A673 (cell line): ENCODE measurements around the gene SLC26A5. TPM values are rescaled to one million over a fixed set of nuclear protein-coding genes. Genes with fewer than 3 reads are reported as not detected.

ENCODE experiments used
- BruUV-seq: library from RNA; stranded (reverse); fragments of 400-500 nt; replicated peaks from 2 replicates; lab custom pipeline; 2021; lab: Mats Ljungman, UMichigan
- CTCF ChIA-PET: fragments of 300-600 bp; sonication (Branson Sonifier 250); formaldehyde crosslinking; loops from one replicate; lab custom pipeline; 2022; ENCODE audit warnings: antibody characterized with exemption; lab: Charles Lee
- POLR2A ChIA-PET: fragments of 300-600 bp; sonication (Branson Sonifier 250); formaldehyde crosslinking; loops from one replicate; lab custom pipeline; 2022; ENCODE audit warnings: antibody characterized with exemption; ENCODE audit not compliant: low non-redundant PET; lab: Charles Lee
- DNase-seq: peaks from one replicate; pipeline ENCODE4 v3.0.0-alpha.2; 2015; ENCODE audit warnings: low spot score
- H3K27ac ChIP-seq: fragments of 200-600 bp; sonication (generic); 2 replicates; pipeline ENCODE4 v1.5.1; 2016; ENCODE audit warnings: mixed run types, low read depth, mild to moderate bottlenecking, mixed read lengths, antibody characterized with exemption, low read length; ENCODE audit not compliant: poor library complexity, severe bottlenecking
- H3K27me3 ChIP-seq: fragments of 200-600 bp; sonication (generic); replicated peaks from 2 replicates; pipeline ENCODE4 v1.6.1; 2017; ENCODE audit warnings: mixed run types, low read depth, mild to moderate bottlenecking, mixed read lengths, antibody characterized with exemption, low read length; ENCODE audit not compliant: insufficient read depth, poor library complexity
- H3K36me3 ChIP-seq: fragments of 200-600 bp; sonication (generic); 2 replicates; pipeline ENCODE4 v1.6.1; 2016; ENCODE audit warnings: mixed run types, mild to moderate bottlenecking, mixed read lengths, antibody characterized with exemption, low read length; ENCODE audit not compliant: insufficient read depth, poor library complexity, severe bottlenecking
- H3K4me1 ChIP-seq: fragments of 200-600 bp; sonication (generic); 2 replicates; pipeline ENCODE4 v1.6.1; 2017; ENCODE audit warnings: mixed run types, mild to moderate bottlenecking, mixed read lengths, antibody characterized with exemption, low read length; ENCODE audit not compliant: insufficient read depth, poor library complexity, severe bottlenecking
- H3K4me3 ChIP-seq: fragments of 200-600 bp; sonication (generic); 2 replicates; pipeline ENCODE4 v1.5.1; 2016; ENCODE audit warnings: low read depth, mixed run types, mild to moderate bottlenecking, mixed read lengths, low read length; ENCODE audit not compliant: poor library complexity, severe bottlenecking
- H3K9me3 ChIP-seq: fragments of 200-600 bp; sonication (generic); 2 replicates; pipeline ENCODE4 v1.6.1; 2016; ENCODE audit warnings: mixed run types, low read depth, mild to moderate bottlenecking, mixed read lengths, antibody characterized with exemption, low read length; ENCODE audit not compliant: poor library complexity, severe bottlenecking
- EZH2 ChIP-seq: fragments of 200-600 bp; sonication (generic); IDR thresholded peaks from 2 replicates; pipeline ENCODE4 v1.6.1; 2017; ENCODE audit warnings: borderline replicate concordance, low read depth, mild to moderate bottlenecking, mixed read lengths, antibody characterized with exemption, low read length; ENCODE audit not compliant: poor library complexity, severe bottlenecking
- intact Hi-C: fragments of 100-400 bp; cut with micrococcal nuclease; formaldehyde crosslinking; loops from one replicate; pipeline ENCODE4 v1.10.0; 2022; ENCODE audit not compliant: unreplicated experiment
- total RNA-seq: library from RNA; stranded (reverse); gene quantifications from 2 replicates; pipeline ENCODE4 v1.2.3, GENCODE V29; 2021
- TF ChIP-seq, protein P1 (sequence below): fragments of 300-800, 200-600 bp; sonication (generic); conservative IDR thresholded peaks from 2 replicates; pipeline ENCODE4 v1.5.1; 2017; ENCODE audit warnings: low read depth, mild to moderate bottlenecking, antibody characterized with exemption, low read length, moderate library complexity, mixed read lengths

SLC26A5 gene
- total RNA-seq, 1 experiment from 2014 or later = not detected

DNA sequence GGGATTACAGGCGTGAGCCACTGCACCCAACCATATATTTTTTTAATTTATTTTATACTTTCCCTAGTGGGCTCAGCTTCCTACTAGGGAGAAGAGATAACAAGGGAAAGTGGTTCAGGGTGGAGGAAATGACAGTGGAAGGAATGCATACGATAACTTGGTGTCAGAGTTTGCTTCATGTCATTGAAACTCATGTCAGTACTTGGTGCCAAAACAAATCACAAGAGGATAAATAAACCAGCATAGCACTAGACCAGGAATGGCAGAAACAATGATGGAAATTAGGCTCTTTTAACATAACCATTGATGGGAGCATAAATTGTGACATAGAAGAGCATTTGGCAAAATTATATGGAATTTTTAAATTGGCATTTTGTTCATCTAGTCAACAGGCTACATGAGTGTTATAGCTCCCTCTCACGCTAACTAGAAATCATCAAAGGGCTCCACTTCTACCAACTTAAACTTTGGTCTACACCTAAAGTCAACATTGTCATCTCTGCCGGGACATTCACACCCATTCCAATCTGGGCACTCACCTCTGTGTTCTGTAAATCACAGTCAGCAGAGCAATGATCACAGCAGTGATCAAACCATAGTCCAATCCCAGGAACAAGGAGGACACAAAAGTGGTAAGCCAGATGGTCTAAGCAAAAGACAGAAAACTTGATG lies 57.4 kb downstream of the SLC26A5 start:
- H3K27ac ChIP-seq = no peak overlapping the region
- ChIA-PET CTCF (no interaction called here), POLR2A (no interaction called here)
- no peaks in the 10 kb centered on the region for H3K36me3 ChIP-seq
- no peaks in the 10 kb centered on the region for H3K4me1 ChIP-seq
- no peak overlapping the region for H3K4me3 ChIP-seq
- H3K27me3 ChIP-seq = no peaks in the 10 kb centered on the region
- no peaks in the 10 kb centered on the region for H3K9me3 ChIP-seq
- DNase-seq = no peak
- intact Hi-C loops = no loop called here
- no TSS peak for BruUV-seq
- TF ChIP-seq, protein P1, sequence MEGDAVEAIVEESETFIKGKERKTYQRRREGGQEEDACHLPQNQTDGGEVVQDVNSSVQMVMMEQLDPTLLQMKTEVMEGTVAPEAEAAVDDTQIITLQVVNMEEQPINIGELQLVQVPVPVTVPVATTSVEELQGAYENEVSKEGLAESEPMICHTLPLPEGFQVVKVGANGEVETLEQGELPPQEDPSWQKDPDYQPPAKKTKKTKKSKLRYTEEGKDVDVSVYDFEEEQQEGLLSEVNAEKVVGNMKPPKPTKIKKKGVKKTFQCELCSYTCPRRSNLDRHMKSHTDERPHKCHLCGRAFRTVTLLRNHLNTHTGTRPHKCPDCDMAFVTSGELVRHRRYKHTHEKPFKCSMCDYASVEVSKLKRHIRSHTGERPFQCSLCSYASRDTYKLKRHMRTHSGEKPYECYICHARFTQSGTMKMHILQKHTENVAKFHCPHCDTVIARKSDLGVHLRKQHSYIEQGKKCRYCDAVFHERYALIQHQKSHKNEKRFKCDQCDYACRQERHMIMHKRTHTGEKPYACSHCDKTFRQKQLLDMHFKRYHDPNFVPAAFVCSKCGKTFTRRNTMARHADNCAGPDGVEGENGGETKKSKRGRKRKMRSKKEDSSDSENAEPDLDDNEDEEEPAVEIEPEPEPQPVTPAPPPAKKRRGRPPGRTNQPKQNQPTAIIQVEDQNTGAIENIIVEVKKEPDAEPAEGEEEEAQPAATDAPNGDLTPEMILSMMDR = no peak

DNA sequence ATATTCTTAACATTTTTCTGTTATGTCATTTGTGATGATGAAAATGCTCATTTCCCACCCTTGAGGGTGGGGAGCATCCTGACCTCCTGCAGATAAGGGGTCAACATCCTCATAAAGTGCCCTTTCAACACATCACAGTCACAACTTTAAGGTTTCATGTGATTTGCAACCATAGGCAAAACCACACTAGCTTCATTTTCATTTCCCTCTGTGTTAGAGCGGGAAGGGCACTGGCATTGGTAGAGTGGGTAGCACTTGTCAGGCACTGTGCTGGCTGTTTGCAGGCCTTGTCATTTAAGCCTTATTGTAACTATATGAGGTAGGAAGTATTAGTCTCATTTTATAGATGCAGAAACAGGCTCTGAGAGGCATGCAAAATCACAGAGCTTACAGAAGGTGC lies 58.8 kb downstream of the SLC26A5 start:
- H3K4me3 ChIP-seq = no peak overlapping the region
- ChIA-PET POLR2A (no interaction called here), CTCF (no interaction called here)
- intact Hi-C loops = no loop called here
- H3K36me3 ChIP-seq = no peaks in the 10 kb centered on the region
- H3K4me1 ChIP-seq = no peaks in the 10 kb centered on the region
- TF ChIP-seq, protein P1 = no peak
- no peak for TF ChIP-seq EZH2
- no TSS peak for BruUV-seq
- no peak for DNase-seq
- H3K9me3 ChIP-seq = no peaks in the 10 kb centered on the region
- H3K27me3 ChIP-seq = no peaks in the 10 kb centered on the region
- no peak overlapping the region for H3K27ac ChIP-seq

DNA sequence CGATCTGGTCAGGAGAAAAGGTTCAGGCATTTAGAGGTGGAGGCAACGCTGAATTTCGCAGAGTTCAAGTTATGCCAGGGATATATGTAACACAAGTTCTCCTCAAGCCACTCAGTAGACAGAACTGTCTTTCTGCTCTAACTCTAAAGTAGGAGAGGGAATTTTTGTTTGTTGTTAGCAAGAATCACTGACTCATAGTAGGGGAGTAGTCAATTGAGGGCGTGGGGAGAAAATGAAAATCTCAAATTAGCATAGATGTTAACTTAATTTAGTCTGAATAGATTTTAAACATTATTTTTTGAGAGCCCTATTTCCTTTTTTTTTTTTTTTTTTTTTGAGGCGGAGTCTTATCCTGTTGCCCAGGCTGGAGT lies 64.0 kb downstream of the SLC26A5 start:
- CTCF ChIA-PET = no interaction called here
- Histone ChIP-seq H3K9me3 (no peaks in the 10 kb centered on the region), H3K27me3 (peaks cover 12% of the 10 kb centered on the region), H3K36me3 (no peaks in the 10 kb centered on the region), H3K27ac (no peak overlapping the region), H3K4me1 (no peaks in the 10 kb centered on the region), H3K4me3 (no peak overlapping the region)
- POLR2A ChIA-PET = no interaction called here
- no TSS peak for BruUV-seq
- intact Hi-C loops = no loop called here
- no peak for DNase-seq
- TF ChIP-seq, protein P1 = no peak
- no peak for TF ChIP-seq EZH2
